ENCODE data around the gene ARPC1B.

DNA sequence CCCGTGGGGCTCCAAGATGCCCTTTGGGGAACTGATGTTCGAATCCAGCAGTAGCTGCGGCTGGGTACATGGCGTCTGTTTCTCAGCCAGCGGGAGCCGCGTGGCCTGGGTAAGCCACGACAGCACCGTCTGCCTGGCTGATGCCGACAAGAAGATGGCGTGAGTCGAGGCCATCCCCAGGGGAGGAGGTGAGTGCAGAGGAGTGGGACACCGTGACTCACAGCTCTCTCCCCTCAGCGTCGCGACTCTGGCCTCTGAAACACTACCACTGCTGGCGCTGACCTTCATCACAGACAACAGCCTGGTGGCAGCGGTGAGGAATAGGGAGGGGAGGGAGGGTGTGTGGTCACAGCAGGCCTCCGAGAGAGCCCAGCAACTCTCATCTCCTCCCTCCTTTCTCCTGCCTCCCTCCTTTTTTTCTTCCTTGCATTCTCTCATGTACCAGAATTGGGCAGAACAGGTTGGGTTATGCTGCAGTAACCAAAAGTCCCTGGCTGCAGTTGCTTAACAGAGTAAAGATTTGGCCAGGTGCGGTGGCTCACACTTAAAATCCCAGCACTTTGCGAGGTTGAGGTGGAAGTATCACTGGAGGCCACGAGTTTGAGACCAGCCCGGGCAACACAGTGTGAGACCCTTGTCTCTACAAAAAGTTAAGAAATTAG lies 16.5 kb downstream of the ARPC1B start:
- no peak for TF ChIP-seq EZH2 (IDR thresholded peaks at IDR 0.05; ENCODE audit: borderline replicate concordance, insufficient read depth, low read depth, low read length, poor library complexity, severe bottlenecking)
- TF ChIP-seq, protein P1, sequence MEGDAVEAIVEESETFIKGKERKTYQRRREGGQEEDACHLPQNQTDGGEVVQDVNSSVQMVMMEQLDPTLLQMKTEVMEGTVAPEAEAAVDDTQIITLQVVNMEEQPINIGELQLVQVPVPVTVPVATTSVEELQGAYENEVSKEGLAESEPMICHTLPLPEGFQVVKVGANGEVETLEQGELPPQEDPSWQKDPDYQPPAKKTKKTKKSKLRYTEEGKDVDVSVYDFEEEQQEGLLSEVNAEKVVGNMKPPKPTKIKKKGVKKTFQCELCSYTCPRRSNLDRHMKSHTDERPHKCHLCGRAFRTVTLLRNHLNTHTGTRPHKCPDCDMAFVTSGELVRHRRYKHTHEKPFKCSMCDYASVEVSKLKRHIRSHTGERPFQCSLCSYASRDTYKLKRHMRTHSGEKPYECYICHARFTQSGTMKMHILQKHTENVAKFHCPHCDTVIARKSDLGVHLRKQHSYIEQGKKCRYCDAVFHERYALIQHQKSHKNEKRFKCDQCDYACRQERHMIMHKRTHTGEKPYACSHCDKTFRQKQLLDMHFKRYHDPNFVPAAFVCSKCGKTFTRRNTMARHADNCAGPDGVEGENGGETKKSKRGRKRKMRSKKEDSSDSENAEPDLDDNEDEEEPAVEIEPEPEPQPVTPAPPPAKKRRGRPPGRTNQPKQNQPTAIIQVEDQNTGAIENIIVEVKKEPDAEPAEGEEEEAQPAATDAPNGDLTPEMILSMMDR (IDR thresholded peaks at IDR 0.05), result no peak

All from B cell (primary cell).